GM10847 (cell line): ENCODE results near the gene DNAH8.

Experiments used
- POLR2A ChIP-seq: IDR thresholded peaks from 2 replicates; pipeline ENCODE4 v1.6.1; 2011; ENCODE audit not compliant: insufficient read length; ENCODE audit errors: extremely low read depth

The DNAH8 gene

GRCh38 chr6:39047434-39048327, 332.6 kb downstream of the DNAH8 start:
- TF ChIP-seq POLR2A: no peak

GRCh38 chr6:39048481-39049399, 333.6 kb downstream of the DNAH8 start, which contains the start of gene GLP1R:
GLP1R (plus strand) TSS chr6:39048781; CDS start chr6:39048841, 60 bp downstream.
- no peak for TF ChIP-seq POLR2A

- no peak for TF ChIP-seq POLR2A
Observed at GRCh38 chr6:39049575-39050283, 334.6 kb downstream of the DNAH8 start.

GRCh38 chr6:39050453-39051112, 335.5 kb downstream of the DNAH8 start:
- TF ChIP-seq POLR2A: no peak

GRCh38 chr6:39051399-39052122, 336.4 kb downstream of the DNAH8 start:
- no peak for TF ChIP-seq POLR2A

- TF ChIP-seq POLR2A: no peak
Observed at GRCh38 chr6:39053016-39053624, 338.0 kb downstream of the DNAH8 start.

- TF ChIP-seq POLR2A: no peak
Observed at GRCh38 chr6:39053854-39054576, 338.9 kb downstream of the DNAH8 start.

GRCh38 chr6:39054577-39055142, 339.5 kb downstream of the DNAH8 start:
- TF ChIP-seq POLR2A: no peak

- TF ChIP-seq POLR2A: no peak
Observed at GRCh38 chr6:39055661-39056060, 340.6 kb downstream of the DNAH8 start.

GRCh38 chr6:39056191-39056590, 341.1 kb downstream of the DNAH8 start:
- TF ChIP-seq POLR2A: no peak

GRCh38 chr6:39056681-39057080, 341.6 kb downstream of the DNAH8 start:
- no peak for TF ChIP-seq POLR2A
